Measurements from ENCODE around the gene NOTCH4.
"Not testable (repeated sequence)": the region's sequence is repeated elsewhere in the genome, so short reads cannot be mapped to it uniquely, and the experiment has no call there.

The NOTCH4 gene

GRCh38 chr6:32216285-32216684 lies 7.6 kb downstream of the NOTCH4 start:
- DNase-seq = no peak

GRCh38 chr6:32215617-32216016 lies 8.2 kb downstream of the NOTCH4 start:
- DNase-seq = no peak

GRCh38 chr6:32214126-32214525 lies 9.7 kb downstream of the NOTCH4 start:
- DNase-seq = no peak

- DNase-seq = no peak
Measured at GRCh38 chr6:32213649-32214048, 10.2 kb downstream of the NOTCH4 start.

- DNase-seq = no peak
Measured at GRCh38 chr6:32212076-32212760, 11.6 kb downstream of the NOTCH4 start.

- DNase-seq = not testable (repeated sequence)
Measured at GRCh38 chr6:32211432-32211831, 12.4 kb downstream of the NOTCH4 start.

- DNase-seq = no peak
Measured at GRCh38 chr6:32210191-32210601, 13.7 kb downstream of the NOTCH4 start.

- DNase-seq = no peak
Measured at GRCh38 chr6:32208996-32209395, 14.9 kb downstream of the NOTCH4 start.

GRCh38 chr6:32204268-32204715 lies 19.6 kb downstream of the NOTCH4 start:
- no peak for DNase-seq

GRCh38 chr6:32203426-32204267 lies 20.2 kb downstream of the NOTCH4 start:
- no peak for DNase-seq

GRCh38 chr6:32202186-32202585 lies 21.7 kb downstream of the NOTCH4 start:
- DNase-seq = no peak

GRCh38 chr6:32200711-32201475 lies 23.0 kb downstream of the NOTCH4 start:
- no peak for DNase-seq

- no peak for DNase-seq
Measured at GRCh38 chr6:32198866-32199265, 25.0 kb downstream of the NOTCH4 start.

GRCh38 chr6:32198345-32198696 lies 25.5 kb downstream of the NOTCH4 start:
- no peak for DNase-seq

GRCh38 chr6:32196682-32197616 lies 26.9 kb downstream of the NOTCH4 start:
- no peak for DNase-seq

- DNase-seq = no peak
Measured at GRCh38 chr6:32195902-32196681, 27.8 kb downstream of the NOTCH4 start.

- DNase-seq = peak; percentile 91
Measured at GRCh38 chr6:32195652-32195901, 28.3 kb downstream of the NOTCH4 start.

- no peak for DNase-seq
Measured at GRCh38 chr6:32194825-32195651, 28.8 kb downstream of the NOTCH4 start.

GRCh38 chr6:32194388-32194787 lies 29.5 kb downstream of the NOTCH4 start:
- DNase-seq = no peak

- not testable (repeated sequence) for DNase-seq
Measured at GRCh38 chr6:32193096-32193495, 30.8 kb downstream of the NOTCH4 start.

- no peak for DNase-seq
Measured at GRCh38 chr6:32192608-32193039, 31.2 kb downstream of the NOTCH4 start, which contains the start of gene GPSM3. GPSM3 (minus strand) TSS chr6:32192643; CDS start chr6:32192513, 130 bp downstream.

All from NCI-H2081 treated with DMSO at 0.1 percent for 48 hours (cell line).